GM12873 (cell line): ENCODE data around the gene SHMT1.

Experiments
- CTCF ChIP-seq: IDR thresholded peaks from 2 replicates; pipeline ENCODE4 v1.5.1; 2012; ENCODE audit warnings: low read depth, mild to moderate bottlenecking, moderate library complexity, low read length, control low read depth; ENCODE audit not compliant: insufficient read depth; ENCODE audit errors: missing control alignments

Gene SHMT1

GRCh38 chr17:18318117-18318516 lies 45.2 kb downstream of the SHMT1 start:
- no peak for TF ChIP-seq CTCF

- TF ChIP-seq CTCF = no peak
Observed at GRCh38 chr17:18315961-18316360, 47.4 kb downstream of the SHMT1 start.

GRCh38 chr17:18315562-18315922 lies 47.8 kb downstream of the SHMT1 start:
- no peak for TF ChIP-seq CTCF

- no peak for TF ChIP-seq CTCF
Observed at GRCh38 chr17:18314731-18315561, 48.4 kb downstream of the SHMT1 start, which contains the start of the genes SMCR8 and TOP3A. TSS of gene SMCR8 (plus strand) at chr17:18315293. CDS start at chr17:18315790, 497 bp downstream. TSS of gene TOP3A (minus strand) at chr17:18314994. CDS start at chr17:18314778, 216 bp downstream.

GRCh38 chr17:18314059-18314730 lies 49.2 kb downstream of the SHMT1 start:
- TF ChIP-seq CTCF = no peak

- no peak for TF ChIP-seq CTCF
Observed at GRCh38 chr17:18309202-18309601, 54.1 kb downstream of the SHMT1 start.

GRCh38 chr17:18300725-18301480 lies 62.4 kb downstream of the SHMT1 start:
- no peak for TF ChIP-seq CTCF
